Measurements from ENCODE around the gene VPS9D1. TPM values are rescaled to one million over a fixed set of nuclear protein-coding genes. Genes with fewer than 3 reads are reported as not detected.

The VPS9D1 gene
- polyA plus RNA-seq, 3 donors = 1.2 to 29.7 (median 1.6) TPM

GRCh38 chr16:89716916-89717687, 3.6 kb downstream of the VPS9D1 start:
- Histone ChIP-seq H4K20me1 (ENCODE audit: insufficient read depth, low read length) (peaks cover 4% of the 10 kb centered on the region), H3K9me3 (replicated peaks in 1 of 2; ENCODE audit: control insufficient read depth in 1 of 2, insufficient read depth in 1 of 2, low read length in 2 of 2) (no peaks in the 10 kb centered on the region), H3K79me2 (ENCODE audit: insufficient read depth, low read length) (peaks cover 13% of the 10 kb centered on the region), H2AFZ (ENCODE audit: insufficient read depth, low read depth, low read length, poor library complexity, severe bottlenecking) (no peak overlapping the region), H3K27ac (ENCODE audit: low read depth in 1 of 2, low read length in 2 of 2) (no peak overlapping the region), H3K27me3 (ENCODE audit: control insufficient read depth in 2 of 2, insufficient read depth in 2 of 2, low read length in 2 of 2) (peaks cover 0 to 9% of the 10 kb centered on the region in 2 donors), H3K4me3 (replicated peaks in 1 of 3; ENCODE audit: low read depth in 2 of 3, low read length in 3 of 3) (no peak overlapping the region), H3K36me3 (replicated peaks in 1 of 2; ENCODE audit: control insufficient read depth in 1 of 2, insufficient read depth in 2 of 2, low read length in 2 of 2) (no peaks in the 10 kb centered on the region), H3K4me2 (replicated peaks; ENCODE audit: extremely low read depth, low read length, poor library complexity, severe bottlenecking) (no peak overlapping the region), H3K4me1 (ENCODE audit: control insufficient read depth in 1 of 2, insufficient read depth in 2 of 2, low read length in 2 of 2) (peaks cover 31 to 39% of the 10 kb centered on the region in 2 donors), H3K9ac (ENCODE audit: insufficient read depth, low read length, poor library complexity, severe bottlenecking) (no peak overlapping the region)
- intact Hi-C loops (cut with micrococcal nuclease) = no loop called here
- Mint-ChIP-seq H3K27ac (peak overlapping the region in 3 of 7 donors; percentile 35 to 87 (median 75)), H3K9me3 (peaks cover 0 to 2% (median 0%) of the 10 kb centered on the region in 7 donors), H3K27me3 (ENCODE audit: low read depth in 3 of 3) (peaks cover 6 to 12% (median 10%) of the 10 kb centered on the region in 3 donors), H3K4me1 (peaks cover 34% of the 10 kb centered on the region), H3K36me3 (peaks cover 6 to 17% of the 10 kb centered on the region in 2 donors), H3K4me3 (no peak overlapping the region)
- DNase-seq = no peak
- no peak for TF ChIP-seq CTCF (IDR thresholded peaks at IDR 0.05)
- 96% methylated on average over 22 of the region's 29 CpGs for WGBS (ENCODE audit: insufficient coverage)

GRCh38 chr16:89716493-89716892, 4.2 kb downstream of the VPS9D1 start:
- Mint-ChIP-seq H3K4me1 (peaks cover 34% of the 10 kb centered on the region), H3K9me3 (peaks cover 0 to 2% (median 0%) of the 10 kb centered on the region in 7 donors), H3K27me3 (ENCODE audit: low read depth in 3 of 3) (peaks cover 6 to 16% (median 13%) of the 10 kb centered on the region in 3 donors), H3K4me3 (no peak overlapping the region), H3K27ac (no peak overlapping the region), H3K36me3 (peaks cover 6 to 17% of the 10 kb centered on the region in 2 donors)
- H3K4me2 ChIP-seq (replicated peaks; ENCODE audit: extremely low read depth, low read length, poor library complexity, severe bottlenecking) = no peak overlapping the region
- intact Hi-C loops (cut with micrococcal nuclease) = no loop called here
- no peak overlapping the region for H3K9ac ChIP-seq (ENCODE audit: insufficient read depth, low read length, poor library complexity, severe bottlenecking)
- peaks cover 36 to 45% of the 10 kb centered on the region in 2 donors for H3K4me1 ChIP-seq (ENCODE audit: control insufficient read depth in 1 of 2, insufficient read depth in 2 of 2, low read length in 2 of 2)
- DNase-seq = no peak
- H3K4me3 ChIP-seq (replicated peaks in 1 of 3; ENCODE audit: low read depth in 2 of 3, low read length in 3 of 3) = no peak overlapping the region
- H2AFZ ChIP-seq (ENCODE audit: insufficient read depth, low read depth, low read length, poor library complexity, severe bottlenecking) = no peak overlapping the region
- H3K27me3 ChIP-seq (ENCODE audit: control insufficient read depth in 2 of 2, insufficient read depth in 2 of 2, low read length in 2 of 2) = peaks cover 0 to 12% of the 10 kb centered on the region in 2 donors
- no peaks in the 10 kb centered on the region for H3K36me3 ChIP-seq (replicated peaks in 1 of 2; ENCODE audit: control insufficient read depth in 1 of 2, insufficient read depth in 2 of 2, low read length in 2 of 2)
- peaks cover 9% of the 10 kb centered on the region for H3K79me2 ChIP-seq (ENCODE audit: insufficient read depth, low read length)
- H3K9me3 ChIP-seq (replicated peaks in 1 of 2; ENCODE audit: control insufficient read depth in 1 of 2, insufficient read depth in 1 of 2, low read length in 2 of 2) = no peaks in the 10 kb centered on the region
- TF ChIP-seq CTCF (IDR thresholded peaks at IDR 0.05) = no peak
- H3K27ac ChIP-seq (ENCODE audit: low read depth in 1 of 2, low read length in 2 of 2) = no peak overlapping the region
- 93% methylated on average over 15 of the region's 15 CpGs for WGBS (ENCODE audit: insufficient coverage)
- no peaks in the 10 kb centered on the region for H4K20me1 ChIP-seq (ENCODE audit: insufficient read depth, low read length)

Data from CD14-positive monocyte (primary cell).